Natural killer cell (primary cell): Measurements from ENCODE around the gene CENPH. TPM values are rescaled to one million over a fixed set of nuclear protein-coding genes. Genes with fewer than 3 reads are reported as not detected.
"Not testable (repeated sequence)": the region's sequence is repeated elsewhere in the genome, so short reads cannot be mapped to it uniquely, and the experiment has no call there.

ENCODE experiments used
- ATAC-seq, 3 donors: fragments of 150-1000 bp in 2 of 3; fragments of 200-7000 bp in 1 of 3; cut with Tn5 transposase; 1 replicate in 1 of 3; 2 replicates in 2 of 3; pipeline ENCODE4 v1.10.0; 2021; ENCODE audit warnings: mild to moderate bottlenecking in 2 of 3, moderate library complexity in 2 of 3
- DNase-seq, 2 donors: peaks; one replicate each; pipeline versions ENCODE4 v3.0.0 to v3.0.0-alpha.2; 2013 to 2021; ENCODE audit warnings: mixed read lengths in 1 of 2
- H3K27ac ChIP-seq: one replicate; pipeline ENCODE4 v1.5.1; 2013; ENCODE audit warnings: mild to moderate bottlenecking, low read length
- H3K27me3 ChIP-seq: one replicate; pipeline ENCODE4 v1.6.1; 2013; ENCODE audit warnings: low read length; ENCODE audit not compliant: control insufficient read depth, insufficient read depth
- H3K36me3 ChIP-seq: one replicate; pipeline ENCODE4 v1.6.1; 2013; ENCODE audit warnings: low read length; ENCODE audit not compliant: control insufficient read depth, insufficient read depth
- H3K4me1 ChIP-seq: one replicate; pipeline ENCODE4 v1.6.1; 2013; ENCODE audit warnings: low read length; ENCODE audit not compliant: control insufficient read depth, insufficient read depth
- H3K4me3 ChIP-seq: one replicate; pipeline ENCODE4 v1.5.1; 2013; ENCODE audit warnings: low read length
- H3K9me3 ChIP-seq: one replicate; pipeline ENCODE4 v1.6.1; 2013; ENCODE audit warnings: low read length; ENCODE audit not compliant: control insufficient read depth, insufficient read depth
- H3K27ac Mint-ChIP-seq, 2 donors: one replicate each; pipeline ENCODE4 v1.8.0; 2022; ENCODE audit warnings: mild to moderate bottlenecking in 2 of 2, mixed read lengths in 2 of 2, moderate library complexity in 1 of 2
- H3K27me3 Mint-ChIP-seq, 2 donors: one replicate each; pipeline ENCODE4 v1.8.0; 2022; ENCODE audit warnings: low read depth in 2 of 2, mixed read lengths in 2 of 2
- H3K36me3 Mint-ChIP-seq: one replicate; pipeline ENCODE4 v1.8.0; 2022; ENCODE audit warnings: mixed read lengths
- H3K4me1 Mint-ChIP-seq, 2 donors: one replicate each; pipeline ENCODE4 v1.8.0; 2022; ENCODE audit warnings: mixed read lengths in 2 of 2
- H3K4me3 Mint-ChIP-seq: one replicate; pipeline ENCODE4 v1.8.0; 2022; ENCODE audit warnings: mild to moderate bottlenecking, moderate library complexity, mixed read lengths
- H3K9me3 Mint-ChIP-seq, 2 donors: one replicate each; pipeline ENCODE4 v1.8.0; 2022; ENCODE audit warnings: mixed read lengths in 2 of 2
- CTCF ChIP-seq: fragments of 200-600 bp; IDR thresholded peaks from one replicate; pipeline ENCODE4 v1.8.0; 2022; ENCODE audit warnings: antibody characterized with exemption
- WGBS: methylation state at CpG from one replicate; pipeline ENCODE4 v1.1.7; 2013; ENCODE audit warnings: missing lambda C conversion rate; ENCODE audit not compliant: insufficient coverage; 5-methylcytosine and 5-hydroxymethylcytosine counted together
- intact Hi-C: fragments of 100-400 bp; cut with micrococcal nuclease; formaldehyde crosslinking; loops from one replicate; pipeline ENCODE4 v1.14.2; 2022
- total RNA-seq, 4 donors: library from RNA; stranded (reverse); fragments of 120-200 nt in 1 of 4; gene quantifications; one replicate each; pipeline versions ENCODE4 v1.2.3 to v1.2.4, GENCODE V29; 2013 to 2022

Gene CENPH
- total RNA-seq, 3 donors from 2014 or later (not counting 1 experiment from before 2014, with no cell fraction given): 5.6 to 6.4 (median 5.6) TPM

DNA sequence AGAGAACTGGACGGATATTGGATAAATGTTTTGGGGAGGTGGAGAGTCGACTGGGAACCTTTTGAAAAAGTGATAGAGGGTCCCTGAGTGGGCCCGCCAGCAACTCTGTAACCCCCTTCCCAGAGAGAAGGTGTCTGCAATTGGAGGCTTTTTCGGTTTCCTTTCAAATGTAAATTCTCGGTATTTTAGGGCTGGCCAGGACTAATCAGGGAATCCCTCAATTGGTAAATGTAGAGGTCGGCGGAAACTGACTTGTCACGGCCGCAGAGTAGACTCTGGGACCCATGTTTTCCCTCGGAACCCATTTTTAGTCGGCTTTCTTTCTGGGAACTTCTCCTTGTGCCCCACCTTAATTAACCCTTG lies 21.9 kb upstream of the CENPH start:
- no peaks in the 10 kb centered on the region for H3K9me3 Mint-ChIP-seq
- peaks cover 16% of the 10 kb centered on the region for H3K4me1 ChIP-seq
- H3K36me3 Mint-ChIP-seq: no peaks in the 10 kb centered on the region
- peak overlapping the region; percentile 90 to 93 for H3K27ac Mint-ChIP-seq
- H3K9me3 ChIP-seq: no peaks in the 10 kb centered on the region
- intact Hi-C loops: loop anchor here (2.0 kb wide), 3 partner anchors 51 to 201 kb away; partner anchors contain the start of genes AK6, RAD17 and TAF9
- WGBS: 1% methylated on average over 11 of the region's 11 CpGs
- no peaks in the 10 kb centered on the region for H3K27me3 ChIP-seq
- no peaks in the 10 kb centered on the region for H3K27me3 Mint-ChIP-seq
- H3K4me1 Mint-ChIP-seq: peaks cover 24% of the 10 kb centered on the region in 2 donors
- ATAC-seq: no peak
- peaks cover 2% of the 10 kb centered on the region for H3K36me3 ChIP-seq
- peak overlapping the region; percentile 68 for H3K4me3 ChIP-seq
- DNase-seq: peak in 1 of 2 donors; percentile 18
- peak overlapping the region; percentile 93 for H3K4me3 Mint-ChIP-seq
- TF ChIP-seq CTCF: no peak
- peak overlapping the region; percentile 4 for H3K27ac ChIP-seq

DNA sequence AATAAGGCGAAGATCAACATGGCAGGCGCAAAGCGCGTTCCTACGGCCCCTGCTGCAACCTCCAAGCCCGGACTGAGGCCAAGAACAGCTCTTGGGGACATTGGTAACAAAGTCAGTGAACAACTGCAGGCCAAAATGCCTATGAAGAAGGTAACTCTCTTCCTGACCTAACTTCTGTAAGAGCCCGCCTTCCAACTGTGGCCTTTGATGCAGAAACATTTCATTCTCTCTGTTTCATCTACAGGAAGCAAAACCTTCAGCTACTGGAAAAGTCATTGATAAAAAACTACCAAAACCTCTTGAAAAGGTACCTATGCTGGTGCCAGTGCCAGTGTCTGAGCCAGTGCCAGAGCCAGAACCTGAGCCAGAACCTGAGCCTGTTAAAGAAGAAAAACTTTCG lies 21.5 kb upstream of the CENPH start:
- Mint-ChIP-seq H3K4me1 (peaks cover 24% of the 10 kb centered on the region in 2 donors), H3K9me3 (no peaks in the 10 kb centered on the region), H3K27me3 (no peaks in the 10 kb centered on the region), H3K36me3 (no peaks in the 10 kb centered on the region), H3K4me3 (peak overlapping the region; percentile 93), H3K27ac (peak overlapping the region; percentile 90 to 93)
- H3K9me3 ChIP-seq: no peaks in the 10 kb centered on the region
- intact Hi-C loops: loop anchor here (2.0 kb wide), 3 partner anchors 51 to 201 kb away; partner anchors contain the start of genes AK6, RAD17 and TAF9
- H3K27me3 ChIP-seq: no peaks in the 10 kb centered on the region
- DNase-seq: no peak
- TF ChIP-seq CTCF: no peak
- ATAC-seq: no peak
- H3K27ac ChIP-seq: no peak overlapping the region
- peaks cover 3% of the 10 kb centered on the region for H3K36me3 ChIP-seq
- peaks cover 16% of the 10 kb centered on the region for H3K4me1 ChIP-seq
- H3K4me3 ChIP-seq: no peak overlapping the region
- 59% methylated on average over 8 of the region's 8 CpGs for WGBS

GRCh38 chr5:69170495-69170894 lies 18.9 kb upstream of the CENPH start:
- H3K4me3 Mint-ChIP-seq: no peak overlapping the region
- Histone ChIP-seq H3K9me3 (no peaks in the 10 kb centered on the region), H3K4me3 (no peak overlapping the region), H3K36me3 (peaks cover 14% of the 10 kb centered on the region), H3K27me3 (no peaks in the 10 kb centered on the region), H3K4me1 (peaks cover 16% of the 10 kb centered on the region), H3K27ac (no peak overlapping the region)
- H3K36me3 Mint-ChIP-seq: no peaks in the 10 kb centered on the region
- H3K27ac Mint-ChIP-seq: no peak overlapping the region
- H3K4me1 Mint-ChIP-seq: peaks cover 24% of the 10 kb centered on the region in 2 donors
- no peaks in the 10 kb centered on the region for H3K9me3 Mint-ChIP-seq
- intact Hi-C loops: no loop called here
- WGBS: 100% methylated on average over 1 of the region's 1 CpG
- ATAC-seq (no peak), DNase-seq (no peak)
- no peaks in the 10 kb centered on the region for H3K27me3 Mint-ChIP-seq
- no peak for TF ChIP-seq CTCF

DNA sequence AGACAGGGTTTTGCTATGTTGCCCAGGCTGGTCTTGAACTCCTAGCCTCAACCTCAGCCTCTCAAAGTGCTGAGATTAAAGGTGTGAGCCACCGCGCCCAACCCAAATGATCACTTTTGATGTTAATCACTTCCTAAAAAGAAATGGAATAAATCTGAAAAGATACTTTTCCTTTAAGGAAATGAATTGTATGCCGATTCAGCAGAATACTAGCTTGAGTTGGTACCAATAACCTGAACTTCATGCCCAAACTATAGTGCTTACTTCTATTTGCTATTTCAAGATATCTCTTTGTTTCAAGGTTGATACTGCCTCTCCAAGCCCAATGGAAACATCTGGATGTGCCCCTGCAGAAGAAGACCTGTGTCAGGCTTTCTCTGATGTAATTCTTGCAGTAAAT lies 18.4 kb upstream of the CENPH start:
- H3K27ac ChIP-seq: no peak overlapping the region
- H3K4me1 Mint-ChIP-seq: peaks cover 20 to 22% of the 10 kb centered on the region in 2 donors
- H3K36me3 ChIP-seq: peaks cover 14% of the 10 kb centered on the region
- ATAC-seq: no peak
- no peaks in the 10 kb centered on the region for H3K27me3 ChIP-seq
- H3K9me3 ChIP-seq: no peaks in the 10 kb centered on the region
- H3K9me3 Mint-ChIP-seq: no peaks in the 10 kb centered on the region
- peaks cover 16% of the 10 kb centered on the region for H3K4me1 ChIP-seq
- H3K4me3 ChIP-seq: no peak overlapping the region
- no peaks in the 10 kb centered on the region for H3K27me3 Mint-ChIP-seq
- no peaks in the 10 kb centered on the region for H3K36me3 Mint-ChIP-seq
- no peak overlapping the region for H3K27ac Mint-ChIP-seq
- intact Hi-C loops: no loop called here
- TF ChIP-seq CTCF: no peak
- no peak for DNase-seq
- WGBS: 100% methylated on average over 1 of the region's 3 CpGs
- H3K4me3 Mint-ChIP-seq: no peak overlapping the region

- H3K9me3 ChIP-seq, ATAC-seq, H3K27ac Mint-ChIP-seq, DNase-seq, H3K4me3 ChIP-seq, H3K4me1 Mint-ChIP-seq, H3K4me1 ChIP-seq, H3K4me3 Mint-ChIP-seq, H3K9me3 Mint-ChIP-seq, H3K27me3 Mint-ChIP-seq, H3K36me3 ChIP-seq, intact Hi-C loops, H3K36me3 Mint-ChIP-seq, H3K27me3 ChIP-seq, H3K27ac ChIP-seq: not testable (repeated sequence)
- 96% methylated on average over 15 of the region's 15 CpGs for WGBS
Measured at GRCh38 chr5:69181659-69182293, 7.6 kb upstream of the CENPH start.
